ENCODE data around the gene LAD1. TPM values are rescaled to one million over a fixed set of nuclear protein-coding genes. Genes with fewer than 3 reads are reported as not detected.

LAD1 gene
- total and polyA plus RNA-seq, 9 of the 15 experiments (the other 6 are each of a cell fraction or from before 2014, with no cell fraction given), result 0.31 TPM; not detected in 8

- intact Hi-C loops (cut with micrococcal nuclease) (no loop called here), in situ Hi-C loops (cut with MboI) (no loop called here)
- Histone ChIP-seq H3K9me1 (ENCODE audit: control insufficient read depth, insufficient read depth, low read length) (no peaks in the 10 kb centered on the region), H3K4me3 (no peak overlapping the region), H3K9ac (ENCODE audit: insufficient read depth in 1 of 2, low read depth in 2 of 2, low read length in 2 of 2) (no peak overlapping the region), H3K4me2 (ENCODE audit: insufficient read depth, low read length) (no peak overlapping the region), H3K27me3 (ENCODE audit: control insufficient read depth in 2 of 2, insufficient read depth in 2 of 2, low read length in 2 of 2) (peaks cover 0 to 44% of the 10 kb centered on the region in 2 experiments; a peak in 2 of 5 replicates), H3K79me2 (ENCODE audit: control insufficient read depth, insufficient read depth, low read length) (no peaks in the 10 kb centered on the region), H3K36me3 (ENCODE audit: control insufficient read depth, insufficient read depth, low read length) (no peaks in the 10 kb centered on the region), H3K9me3 (replicated peaks; ENCODE audit: control insufficient read depth, insufficient read depth, low read depth, low read length) (no peaks in the 10 kb centered on the region), H4K20me1 (replicated peaks; ENCODE audit: control insufficient read depth, insufficient read depth, low read length) (peaks cover 13% of the 10 kb centered on the region), H2AFZ (ENCODE audit: low read depth, low read length) (no peak overlapping the region), H3K27ac (ENCODE audit: extremely low read depth, low read depth, low read length) (no peak overlapping the region), H3K4me1 (replicated peaks in 1 of 2; ENCODE audit: control insufficient read depth in 2 of 2, insufficient read depth in 2 of 2, low read length in 2 of 2) (no peaks in the 10 kb centered on the region)
- FAIRE-seq (no peak), DNase-seq (ENCODE audit: extremely low read depth in 1 of 4, low spot score in 3 of 4) (no peak), ATAC-seq (no peak)
- ChIA-PET POLR2A (interaction anchor here (0.6 kb wide), 1 partner anchor 29 kb away, joined by 3 read pairs; no protein-coding TSS in a partner anchor), CTCF (ENCODE audit: low intra/inter-chr PET ratio) (no interaction called here)
- 0% methylated on average over 7 of the region's 7 CpGs for WGBS (ENCODE audit: insufficient coverage, low coverage, missing lambda C conversion rate)
- BruUV-seq (replicated peaks), result no TSS peak
- TF ChIP-seq CEBPG (CRISPR knock-in tag; IDR thresholded peaks at IDR 0.05) (no peak), CEBPG (tag; conservative IDR thresholded peaks at IDR 0.05 in 1 of 2, IDR thresholded peaks at IDR 0.05 in 1 of 2) (no peak), NRF1 (conservative IDR thresholded peaks at IDR 0.05 in 1 of 2, IDR thresholded peaks at IDR 0.05 in 1 of 2) (no peak), PKNOX1 (IDR thresholded peaks at IDR 0.05) (no peak), POLR3G (IDR thresholded peaks at IDR 0.05; ENCODE audit: extremely low read depth, insufficient read length, insufficient replicate concordance) (no peak), ZNF609 (CRISPR knock-in tag; IDR thresholded peaks at IDR 0.05; ENCODE audit: borderline replicate concordance) (no peak), SIX5 (IDR thresholded peaks at IDR 0.05; ENCODE audit: borderline replicate concordance in 1 of 2, insufficient read depth in 1 of 2, low read depth in 1 of 2, low read length in 2 of 2) (no peak), RNF219 (CRISPR knock-in tag; IDR thresholded peaks at IDR 0.05) (no peak)
- TF ChIP-seq, protein P1, sequence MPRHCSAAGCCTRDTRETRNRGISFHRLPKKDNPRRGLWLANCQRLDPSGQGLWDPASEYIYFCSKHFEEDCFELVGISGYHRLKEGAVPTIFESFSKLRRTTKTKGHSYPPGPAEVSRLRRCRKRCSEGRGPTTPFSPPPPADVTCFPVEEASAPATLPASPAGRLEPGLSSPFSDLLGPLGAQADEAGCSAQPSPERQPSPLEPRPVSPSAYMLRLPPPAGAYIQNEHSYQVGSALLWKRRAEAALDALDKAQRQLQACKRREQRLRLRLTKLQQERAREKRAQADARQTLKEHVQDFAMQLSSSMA (CRISPR knock-in tag; IDR thresholded peaks at IDR 0.05), result no peak
- TF ChIP-seq, protein P2, sequence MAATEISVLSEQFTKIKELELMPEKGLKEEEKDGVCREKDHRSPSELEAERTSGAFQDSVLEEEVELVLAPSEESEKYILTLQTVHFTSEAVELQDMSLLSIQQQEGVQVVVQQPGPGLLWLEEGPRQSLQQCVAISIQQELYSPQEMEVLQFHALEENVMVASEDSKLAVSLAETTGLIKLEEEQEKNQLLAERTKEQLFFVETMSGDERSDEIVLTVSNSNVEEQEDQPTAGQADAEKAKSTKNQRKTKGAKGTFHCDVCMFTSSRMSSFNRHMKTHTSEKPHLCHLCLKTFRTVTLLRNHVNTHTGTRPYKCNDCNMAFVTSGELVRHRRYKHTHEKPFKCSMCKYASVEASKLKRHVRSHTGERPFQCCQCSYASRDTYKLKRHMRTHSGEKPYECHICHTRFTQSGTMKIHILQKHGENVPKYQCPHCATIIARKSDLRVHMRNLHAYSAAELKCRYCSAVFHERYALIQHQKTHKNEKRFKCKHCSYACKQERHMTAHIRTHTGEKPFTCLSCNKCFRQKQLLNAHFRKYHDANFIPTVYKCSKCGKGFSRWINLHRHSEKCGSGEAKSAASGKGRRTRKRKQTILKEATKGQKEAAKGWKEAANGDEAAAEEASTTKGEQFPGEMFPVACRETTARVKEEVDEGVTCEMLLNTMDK (IDR thresholded peaks at IDR 0.05; ENCODE audit: borderline replicate concordance, insufficient read depth, low read depth, low read length, poor library complexity, severe bottlenecking), result no peak
Measured at GRCh38 chr1:201355471-201355870, 43.7 kb downstream of the LAD1 start.

All from K562 (cell line).